Activated naive CD4-positive, alpha-beta T cell treated with anti-CD3 and anti-CD28 coated beads, Interleukin-2, amount 10 ng/mL, durations not matched to agents 7 days and 5 days (primary cell): ENCODE data around the gene ZDHHC14.
"Not testable (repeated sequence)": the region's sequence is repeated elsewhere in the genome, so short reads cannot be mapped to it uniquely, and the experiment has no call there.

Experiments used
- CTCF ChIA-PET: fragments of 350-600 bp; sonication (Branson Sonifier 250); formaldehyde crosslinking; loops from one replicate; lab custom pipeline; 2021; ENCODE audit warnings: antibody characterized with exemption; lab: Charles Lee
- DNase-seq: peaks from one replicate; pipeline ENCODE4 v3.0.0-alpha.2; 2020
- H3K27ac Mint-ChIP-seq: one replicate; pipeline ENCODE4 v1.8.0; 2021; ENCODE audit warnings: mild to moderate bottlenecking, moderate library complexity, mixed read lengths
- H3K27me3 Mint-ChIP-seq: one replicate; pipeline ENCODE4 v1.8.0; 2021; ENCODE audit warnings: mild to moderate bottlenecking, mixed read lengths
- H3K36me3 Mint-ChIP-seq: one replicate; pipeline ENCODE4 v1.8.0; 2021; ENCODE audit warnings: mixed read lengths
- H3K4me1 Mint-ChIP-seq: one replicate; pipeline ENCODE4 v1.8.0; 2021; ENCODE audit warnings: mixed read lengths
- H3K4me3 Mint-ChIP-seq: one replicate; pipeline ENCODE4 v1.8.0; 2021; ENCODE audit warnings: mild to moderate bottlenecking, moderate library complexity, mixed read lengths
- H3K9me3 Mint-ChIP-seq: one replicate; pipeline ENCODE4 v1.8.0; 2021; ENCODE audit warnings: mixed read lengths

Gene ZDHHC14

DNA sequence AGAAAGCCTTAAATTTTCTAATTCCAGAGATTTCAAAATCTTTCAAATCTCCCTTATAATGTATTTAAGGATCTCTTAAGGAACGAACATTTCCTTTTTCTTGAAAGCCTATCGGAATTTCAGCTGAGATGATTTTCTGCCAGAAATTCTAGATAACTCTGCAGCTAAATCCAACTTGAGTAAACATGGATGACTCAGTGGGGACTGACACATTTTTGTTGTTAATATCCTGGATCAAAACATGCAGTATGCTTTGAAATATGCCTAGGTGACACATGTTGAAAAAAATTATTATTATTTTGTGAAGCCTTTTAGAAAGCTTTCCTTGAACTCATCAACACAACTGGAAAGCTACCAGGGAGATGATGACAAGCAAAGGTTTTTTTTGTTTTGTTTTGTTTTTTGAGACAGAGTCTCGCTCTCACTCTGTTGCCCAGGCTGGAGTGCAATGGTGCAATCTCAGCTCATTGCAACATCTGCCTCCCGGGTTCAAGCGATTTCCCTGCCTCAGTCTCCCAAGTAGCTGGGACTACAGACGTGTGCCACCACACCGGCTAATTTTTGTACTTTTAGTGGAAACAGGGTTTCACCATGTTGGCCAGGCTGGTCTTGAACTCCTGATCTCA is 302.0 kb downstream of the ZDHHC14 start:
- no peak overlapping the region for H3K27ac Mint-ChIP-seq
- peaks cover 16% of the 10 kb centered on the region for H3K27me3 Mint-ChIP-seq
- CTCF ChIA-PET, result interaction anchor here (1.3 kb wide), 1 partner anchor 16 kb away, joined by 3 read pairs; no protein-coding TSS in a partner anchor

DNA sequence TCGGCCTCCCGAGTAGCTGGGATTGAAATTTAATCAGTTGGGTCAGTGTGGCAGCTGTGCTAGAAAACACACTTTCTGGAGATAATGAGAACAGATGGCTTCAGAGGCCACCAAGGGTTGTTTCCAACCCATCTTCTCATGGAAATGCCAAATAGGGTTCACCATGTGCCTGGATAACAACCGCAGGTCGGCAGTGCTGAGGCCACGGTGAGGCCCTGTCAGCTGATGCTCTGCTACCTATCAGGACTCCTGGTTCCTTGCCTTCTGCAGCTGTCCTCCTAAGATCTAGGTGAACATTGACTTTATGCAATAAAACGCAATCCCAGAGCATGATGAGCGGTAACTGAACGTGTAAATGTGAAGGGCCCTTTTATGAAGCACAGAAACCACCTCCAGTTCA is 302.7 kb downstream of the ZDHHC14 start:
- Mint-ChIP-seq H3K9me3 (no peaks in the 10 kb centered on the region), H3K27me3 (peaks cover 20% of the 10 kb centered on the region), H3K4me1 (no peaks in the 10 kb centered on the region), H3K4me3 (no peak overlapping the region), H3K27ac (no peak overlapping the region), H3K36me3 (no peaks in the 10 kb centered on the region)
- no peak for DNase-seq
- CTCF ChIA-PET, result no interaction called here

More for the DNA sequence above, 302.0 kb downstream of the ZDHHC14 start:
- no peak for DNase-seq
- Mint-ChIP-seq H3K9me3 (no peaks in the 10 kb centered on the region), H3K36me3 (no peaks in the 10 kb centered on the region), H3K4me3 (no peak overlapping the region), H3K4me1 (no peaks in the 10 kb centered on the region)

DNA sequence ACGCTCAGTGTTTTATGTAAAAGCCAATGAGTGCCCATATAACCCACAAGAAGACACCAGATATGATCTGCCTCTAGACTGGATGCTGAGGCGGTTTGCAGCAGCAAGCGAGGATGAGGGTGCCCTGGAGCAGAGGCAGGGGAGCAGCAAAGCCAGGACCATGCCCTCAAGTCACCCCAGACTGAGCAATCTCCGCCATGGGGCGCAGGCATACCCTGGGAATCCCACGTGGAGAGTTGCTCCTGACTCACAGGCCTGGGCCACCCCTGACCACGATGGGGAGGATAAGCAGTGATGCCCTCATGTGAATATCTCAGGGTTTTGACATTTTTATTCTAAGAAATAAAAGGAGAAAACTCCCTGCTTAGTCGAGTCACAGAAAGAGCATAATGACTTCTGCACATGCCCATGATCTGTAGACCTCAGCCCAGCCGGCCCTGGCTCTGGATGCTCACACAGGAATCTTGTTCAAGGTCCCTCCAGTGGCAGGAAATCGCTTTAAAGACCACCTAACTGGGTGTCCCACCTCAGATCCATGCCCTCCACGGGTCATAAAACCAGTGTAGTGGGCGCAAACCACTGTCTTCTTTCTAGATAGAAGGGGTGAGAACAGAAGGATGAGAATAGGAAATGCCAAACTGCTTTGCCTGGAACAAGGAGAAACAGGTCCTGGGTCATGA is 303.8 kb downstream of the ZDHHC14 start:
- H3K36me3 Mint-ChIP-seq, result no peaks in the 10 kb centered on the region
- no peaks in the 10 kb centered on the region for H3K9me3 Mint-ChIP-seq
- no peaks in the 10 kb centered on the region for H3K4me1 Mint-ChIP-seq

DNA sequence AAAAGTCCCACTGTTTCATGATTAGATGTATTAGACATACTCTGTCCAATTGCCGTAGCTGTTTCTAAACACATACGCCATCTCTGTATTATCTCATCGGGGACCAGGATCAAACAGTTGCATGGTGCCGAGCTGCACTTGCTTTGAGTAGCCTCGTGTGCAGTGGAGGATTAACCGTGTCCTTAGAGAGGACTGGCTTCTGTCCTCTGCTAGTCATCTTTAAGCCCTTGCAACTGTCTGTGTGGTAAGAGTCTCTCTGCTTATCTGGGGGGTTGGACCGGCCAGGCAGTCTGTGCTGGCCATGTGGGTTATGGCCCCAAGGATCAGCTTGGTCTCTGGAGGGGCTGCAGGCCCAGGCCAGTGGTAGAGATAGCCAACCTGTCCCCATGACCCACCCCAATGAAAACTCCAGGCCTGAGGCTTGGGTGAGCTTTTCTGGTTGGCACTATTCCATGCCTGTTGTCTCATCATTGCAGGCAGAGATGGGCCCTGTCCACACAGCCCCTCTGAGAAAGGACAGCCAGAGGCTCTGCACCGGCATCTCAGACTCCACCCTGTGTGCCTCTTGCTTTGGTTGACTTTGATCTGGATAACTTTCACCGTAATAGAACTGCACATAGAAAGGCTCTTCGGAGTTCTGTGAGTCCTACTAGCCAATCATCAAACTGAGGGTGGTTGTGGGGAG is 304.7 kb downstream of the ZDHHC14 start:
- DNase-seq, result no peak
- no peaks in the 10 kb centered on the region for H3K4me1 Mint-ChIP-seq
- H3K9me3 Mint-ChIP-seq, result no peaks in the 10 kb centered on the region
- no peak overlapping the region for H3K27ac Mint-ChIP-seq
- CTCF ChIA-PET, result no interaction called here
- no peaks in the 10 kb centered on the region for H3K36me3 Mint-ChIP-seq
- H3K27me3 Mint-ChIP-seq, result peaks cover 27% of the 10 kb centered on the region
- no peak overlapping the region for H3K4me3 Mint-ChIP-seq

More for the DNA sequence above, 303.8 kb downstream of the ZDHHC14 start:
- Mint-ChIP-seq H3K4me3 (no peak overlapping the region), H3K27ac (peak overlapping the region; percentile 56), H3K27me3 (peaks cover 24% of the 10 kb centered on the region)
- CTCF ChIA-PET, result no interaction called here
- no peak for DNase-seq

DNA sequence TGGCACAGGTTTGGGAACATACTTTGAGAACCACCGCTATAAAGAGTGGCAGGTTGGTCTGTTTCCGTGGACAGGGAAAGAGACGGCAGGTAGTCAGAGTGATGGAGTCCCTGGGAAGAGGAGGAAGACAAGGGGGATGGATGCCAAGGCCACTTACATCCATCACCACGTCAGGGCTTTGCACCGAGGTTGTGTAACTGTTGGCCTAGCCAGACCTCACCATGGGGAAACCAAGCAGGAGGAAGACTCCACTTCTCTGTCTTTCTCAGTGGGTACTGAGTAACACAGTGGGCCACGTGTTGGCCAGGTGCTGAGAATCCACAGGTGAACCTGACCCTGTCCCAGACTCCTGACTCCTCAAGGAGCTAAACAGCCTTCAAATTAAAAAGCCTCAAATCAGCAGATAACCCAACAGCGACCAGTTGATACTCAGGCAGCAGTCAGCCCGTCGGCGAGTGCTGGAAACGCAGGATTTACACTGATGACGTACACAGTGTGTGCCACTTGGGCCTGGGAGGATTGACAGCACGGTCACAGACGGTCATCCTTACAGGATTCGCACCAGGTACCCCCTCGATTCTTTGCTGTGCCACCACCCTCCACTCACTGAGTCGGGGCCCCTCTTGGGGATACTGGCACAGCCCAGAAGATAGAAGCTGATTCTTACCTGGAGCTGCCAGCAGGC is 307.4 kb downstream of the ZDHHC14 start:
- H3K4me3 Mint-ChIP-seq, result no peak overlapping the region
- H3K4me1 Mint-ChIP-seq, result no peaks in the 10 kb centered on the region
- CTCF ChIA-PET, result no interaction called here
- H3K27me3 Mint-ChIP-seq, result peaks cover 27% of the 10 kb centered on the region
- no peaks in the 10 kb centered on the region for H3K9me3 Mint-ChIP-seq
- H3K27ac Mint-ChIP-seq, result no peak overlapping the region
- no peak for DNase-seq
- no peaks in the 10 kb centered on the region for H3K36me3 Mint-ChIP-seq

- Mint-ChIP-seq H3K27me3 (peaks cover 32% of the 10 kb centered on the region), H3K36me3 (no peaks in the 10 kb centered on the region), H3K4me1 (no peaks in the 10 kb centered on the region), H3K27ac (no peak overlapping the region), H3K9me3 (no peaks in the 10 kb centered on the region), H3K4me3 (no peak overlapping the region)
- CTCF ChIA-PET, result no interaction called here
- no peak for DNase-seq
Measured at GRCh38 chr6:157688960-157689599, 308.1 kb downstream of the ZDHHC14 start.

DNA sequence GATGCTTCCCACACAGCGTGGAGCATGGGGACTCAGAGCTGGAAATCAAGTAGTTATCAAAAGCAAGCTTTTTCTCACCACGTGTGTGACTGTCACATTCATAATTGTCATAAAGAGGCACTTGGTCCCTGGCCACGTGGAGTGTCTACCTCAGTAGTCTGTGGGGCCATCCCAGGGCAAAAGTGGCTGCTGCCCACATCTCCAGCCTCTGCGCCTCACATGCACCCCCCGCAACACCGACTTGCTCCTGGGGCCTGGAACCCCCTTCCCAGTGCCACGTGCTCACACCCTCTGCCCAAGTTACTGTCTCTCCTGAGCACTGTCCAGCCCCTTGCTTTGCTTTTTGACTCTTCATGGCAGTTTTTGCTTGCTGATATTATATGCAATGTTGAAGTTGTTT is 308.9 kb downstream of the ZDHHC14 start:
- no peak for DNase-seq
- no peak overlapping the region for H3K27ac Mint-ChIP-seq
- H3K27me3 Mint-ChIP-seq, result peaks cover 27% of the 10 kb centered on the region
- no peaks in the 10 kb centered on the region for H3K9me3 Mint-ChIP-seq
- H3K4me3 Mint-ChIP-seq, result no peak overlapping the region
- CTCF ChIA-PET, result no interaction called here
- H3K4me1 Mint-ChIP-seq, result no peaks in the 10 kb centered on the region
- H3K36me3 Mint-ChIP-seq, result no peaks in the 10 kb centered on the region

- H3K27ac Mint-ChIP-seq, result no peak overlapping the region
Measured at GRCh38 chr6:157690441-157691210, 309.6 kb downstream of the ZDHHC14 start.

DNA sequence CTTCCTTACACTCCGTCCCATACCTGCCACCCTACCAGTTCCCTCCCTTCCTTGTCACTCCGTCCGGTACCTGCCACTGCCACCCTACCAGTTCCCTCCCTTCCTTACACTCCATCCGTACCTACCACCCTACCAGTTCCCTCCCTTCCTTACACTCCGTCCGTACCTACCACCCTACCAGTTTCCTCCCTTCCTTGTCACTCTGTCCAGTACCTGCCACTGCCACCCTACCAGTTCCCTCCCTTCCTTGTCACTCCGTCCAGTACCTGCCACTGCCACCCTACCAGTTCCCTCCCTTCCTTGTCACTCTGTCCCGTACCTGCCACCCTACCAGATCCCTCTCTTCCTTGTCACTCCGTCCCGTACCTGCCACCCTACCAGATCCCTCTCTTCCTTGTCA is 310.6 kb downstream of the ZDHHC14 start:
- CTCF ChIA-PET, H3K4me1 Mint-ChIP-seq, H3K9me3 Mint-ChIP-seq, H3K36me3 Mint-ChIP-seq, H3K4me3 Mint-ChIP-seq, DNase-seq, H3K27ac Mint-ChIP-seq: not testable (repeated sequence)
- peaks cover 24% of the 10 kb centered on the region for H3K27me3 Mint-ChIP-seq

More at GRCh38 chr6:157690441-157691210, 309.6 kb downstream of the ZDHHC14 start:
- Mint-ChIP-seq H3K4me1 (no peaks in the 10 kb centered on the region), H3K27me3 (peaks cover 25% of the 10 kb centered on the region), H3K9me3 (no peaks in the 10 kb centered on the region), H3K36me3 (no peaks in the 10 kb centered on the region), H3K4me3 (no peak overlapping the region)
- CTCF ChIA-PET, result no interaction called here
- DNase-seq, result no peak

GRCh38 chr6:157693867-157694266 is 312.9 kb downstream of the ZDHHC14 start:
- Mint-ChIP-seq H3K9me3 (peaks cover 5% of the 10 kb centered on the region), H3K4me3 (no peak overlapping the region), H3K4me1 (no peaks in the 10 kb centered on the region), H3K27ac (no peak overlapping the region), H3K27me3 (peaks cover 19% of the 10 kb centered on the region), H3K36me3 (no peaks in the 10 kb centered on the region)
- CTCF ChIA-PET, result no interaction called here
- no peak for DNase-seq

DNA sequence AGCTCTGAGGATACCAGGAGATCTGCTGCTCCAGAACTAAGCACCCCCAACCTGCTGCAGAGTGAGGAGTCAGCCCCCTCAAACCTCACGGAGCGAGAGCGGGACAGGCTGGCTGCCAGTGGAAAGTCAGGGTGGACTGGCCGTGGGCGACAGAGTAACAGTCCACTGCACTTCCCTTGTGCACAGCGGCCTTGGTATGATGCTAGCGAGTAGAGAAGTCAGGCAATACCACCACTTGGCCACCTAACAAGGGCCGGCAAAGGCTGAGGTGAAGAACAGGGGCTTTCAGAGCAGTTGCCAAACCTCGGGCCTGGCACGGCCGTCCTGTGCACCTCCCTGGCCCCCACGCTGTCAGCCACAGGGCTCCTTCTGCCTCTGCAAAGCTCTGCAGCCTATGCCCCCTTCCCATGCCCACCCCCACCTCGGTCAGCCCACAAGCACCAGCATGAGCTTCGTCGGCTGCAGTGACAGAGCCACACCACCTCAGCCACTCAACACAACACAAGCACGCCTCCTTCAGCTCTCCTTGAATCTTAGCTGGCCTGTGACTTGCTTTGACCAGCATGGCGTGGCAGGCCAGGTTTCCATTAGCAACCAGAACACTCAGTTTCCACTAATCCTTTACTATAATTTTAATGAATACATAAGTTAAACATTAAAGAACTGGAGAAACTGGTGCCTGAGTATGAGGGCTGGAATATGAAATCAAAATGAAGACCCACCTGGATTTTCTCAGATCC is 314.5 kb downstream of the ZDHHC14 start:
- Mint-ChIP-seq H3K4me1 (no peaks in the 10 kb centered on the region), H3K36me3 (no peaks in the 10 kb centered on the region), H3K4me3 (no peak overlapping the region), H3K27me3 (peaks cover 13% of the 10 kb centered on the region), H3K27ac (no peak overlapping the region), H3K9me3 (peaks cover 5% of the 10 kb centered on the region)
- CTCF ChIA-PET, result no interaction called here
- DNase-seq, result no peak

DNA sequence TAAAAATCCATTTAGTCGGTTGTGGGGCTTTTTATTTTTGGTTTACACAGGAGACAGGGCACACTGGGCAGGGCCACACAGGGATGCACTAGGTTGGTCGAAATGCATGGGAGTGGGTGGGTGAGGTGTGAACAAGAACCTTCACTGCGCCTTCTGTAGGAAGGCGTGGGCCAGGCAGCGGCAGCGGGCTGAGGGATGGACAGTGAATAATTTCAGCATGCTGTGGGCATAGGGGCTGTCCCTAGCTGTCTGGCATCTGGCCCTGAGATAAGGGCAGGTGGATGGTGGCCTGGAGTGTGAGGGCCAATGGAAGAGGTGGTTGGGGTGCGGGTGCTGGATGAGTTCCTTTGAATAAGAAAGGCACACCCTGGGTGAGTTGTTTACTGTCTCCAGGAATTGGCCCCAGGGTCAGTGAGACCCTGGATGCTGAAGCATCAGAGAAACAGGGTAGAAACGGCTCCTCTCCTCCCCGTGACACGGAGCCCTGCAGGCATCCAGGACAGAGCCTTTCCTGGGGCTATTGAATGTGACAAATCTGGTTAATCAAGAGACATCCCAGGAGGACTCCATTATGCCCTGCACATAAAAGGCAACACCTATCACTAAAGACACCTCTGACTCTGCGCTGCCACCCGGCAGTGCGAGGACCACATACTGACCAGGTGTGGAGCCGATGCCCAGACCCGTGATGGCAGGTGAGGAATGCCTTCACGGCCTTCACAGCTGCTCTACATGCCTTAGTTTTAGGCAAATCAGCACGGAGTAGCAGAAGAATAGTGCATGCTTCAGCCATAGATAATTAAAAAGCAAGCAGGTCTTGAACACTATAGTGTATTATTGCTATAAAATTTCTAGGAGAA is 319.0 kb downstream of the ZDHHC14 start:
- no peaks in the 10 kb centered on the region for H3K36me3 Mint-ChIP-seq
- CTCF ChIA-PET, result no interaction called here
- H3K27ac Mint-ChIP-seq, result no peak overlapping the region
- no peak for DNase-seq
- peaks cover 5% of the 10 kb centered on the region for H3K9me3 Mint-ChIP-seq
- H3K4me3 Mint-ChIP-seq, result no peak overlapping the region
- H3K4me1 Mint-ChIP-seq, result no peaks in the 10 kb centered on the region
- peaks cover 4% of the 10 kb centered on the region for H3K27me3 Mint-ChIP-seq
